GM23338 (cell line): Measurements from ENCODE around the gene VRK1.
"Not testable (repeated sequence)": the region's sequence is repeated elsewhere in the genome, so short reads cannot be mapped to it uniquely, and the experiment has no call there.

Source experiments
- EZH2 ChIP-seq: fragments of 200-600 bp; sonication (generic); IDR thresholded peaks from one replicate; pipeline ENCODE4 v1.8.0; 2017; ENCODE audit warnings: antibody characterized with exemption, mild to moderate bottlenecking, low read depth; ENCODE audit not compliant: unreplicated experiment
- EZH2phosphoT487 ChIP-seq: fragments of 200-600 bp; sonication (generic); IDR thresholded peaks from one replicate; pipeline ENCODE4 v1.8.1; 2018; ENCODE audit warnings: antibody characterized with exemption; ENCODE audit not compliant: unreplicated experiment
- POLR2AphosphoS5 ChIP-seq: IDR thresholded peaks from 2 replicates; pipeline ENCODE4 v1.6.1; 2016; ENCODE audit warnings: antibody characterized with exemption, low read depth
- TF ChIP-seq, protein P1 (sequence below): fragments of 250-450 bp; sonication (Bioruptor Pico); IDR thresholded peaks from 2 replicates; pipeline ENCODE4 v1.5.0; 2020; ENCODE audit warnings: mild to moderate bottlenecking, moderate library complexity
- TF ChIP-seq, protein P2 (sequence below), 2 experiments: fragments of 200-600 bp in 1 of 2; sonication (generic) in 1 of 2; conservative IDR thresholded peaks; 2 replicates each; pipeline versions ENCODE4 v1.5.1 to v1.6.1; 2016 to 2017; ENCODE audit warnings: antibody characterized with exemption in 2 of 2, low read depth in 2 of 2, mild to moderate bottlenecking in 2 of 2, moderate library complexity in 1 of 2

DNA sequence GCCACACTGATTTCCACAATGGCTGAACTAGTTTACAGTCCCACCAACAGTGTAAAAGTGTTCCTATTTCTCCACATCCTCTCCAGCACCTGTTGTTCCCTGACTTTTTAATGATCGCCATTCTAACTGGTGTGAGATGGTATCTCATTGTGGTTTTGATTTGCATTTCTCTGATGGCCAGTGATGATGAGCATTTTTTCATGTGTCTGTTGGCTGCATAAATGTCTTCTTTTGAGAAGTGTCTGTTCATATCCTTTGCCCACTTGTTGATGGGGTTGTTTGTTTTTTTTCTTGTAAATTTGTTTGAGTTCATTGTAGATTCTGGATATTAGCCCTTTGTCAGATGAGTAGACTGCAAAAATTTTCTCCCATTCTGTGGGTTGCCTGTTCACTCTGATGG lies 32.0 kb upstream of the VRK1 start:
- TF ChIP-seq, protein P1, sequence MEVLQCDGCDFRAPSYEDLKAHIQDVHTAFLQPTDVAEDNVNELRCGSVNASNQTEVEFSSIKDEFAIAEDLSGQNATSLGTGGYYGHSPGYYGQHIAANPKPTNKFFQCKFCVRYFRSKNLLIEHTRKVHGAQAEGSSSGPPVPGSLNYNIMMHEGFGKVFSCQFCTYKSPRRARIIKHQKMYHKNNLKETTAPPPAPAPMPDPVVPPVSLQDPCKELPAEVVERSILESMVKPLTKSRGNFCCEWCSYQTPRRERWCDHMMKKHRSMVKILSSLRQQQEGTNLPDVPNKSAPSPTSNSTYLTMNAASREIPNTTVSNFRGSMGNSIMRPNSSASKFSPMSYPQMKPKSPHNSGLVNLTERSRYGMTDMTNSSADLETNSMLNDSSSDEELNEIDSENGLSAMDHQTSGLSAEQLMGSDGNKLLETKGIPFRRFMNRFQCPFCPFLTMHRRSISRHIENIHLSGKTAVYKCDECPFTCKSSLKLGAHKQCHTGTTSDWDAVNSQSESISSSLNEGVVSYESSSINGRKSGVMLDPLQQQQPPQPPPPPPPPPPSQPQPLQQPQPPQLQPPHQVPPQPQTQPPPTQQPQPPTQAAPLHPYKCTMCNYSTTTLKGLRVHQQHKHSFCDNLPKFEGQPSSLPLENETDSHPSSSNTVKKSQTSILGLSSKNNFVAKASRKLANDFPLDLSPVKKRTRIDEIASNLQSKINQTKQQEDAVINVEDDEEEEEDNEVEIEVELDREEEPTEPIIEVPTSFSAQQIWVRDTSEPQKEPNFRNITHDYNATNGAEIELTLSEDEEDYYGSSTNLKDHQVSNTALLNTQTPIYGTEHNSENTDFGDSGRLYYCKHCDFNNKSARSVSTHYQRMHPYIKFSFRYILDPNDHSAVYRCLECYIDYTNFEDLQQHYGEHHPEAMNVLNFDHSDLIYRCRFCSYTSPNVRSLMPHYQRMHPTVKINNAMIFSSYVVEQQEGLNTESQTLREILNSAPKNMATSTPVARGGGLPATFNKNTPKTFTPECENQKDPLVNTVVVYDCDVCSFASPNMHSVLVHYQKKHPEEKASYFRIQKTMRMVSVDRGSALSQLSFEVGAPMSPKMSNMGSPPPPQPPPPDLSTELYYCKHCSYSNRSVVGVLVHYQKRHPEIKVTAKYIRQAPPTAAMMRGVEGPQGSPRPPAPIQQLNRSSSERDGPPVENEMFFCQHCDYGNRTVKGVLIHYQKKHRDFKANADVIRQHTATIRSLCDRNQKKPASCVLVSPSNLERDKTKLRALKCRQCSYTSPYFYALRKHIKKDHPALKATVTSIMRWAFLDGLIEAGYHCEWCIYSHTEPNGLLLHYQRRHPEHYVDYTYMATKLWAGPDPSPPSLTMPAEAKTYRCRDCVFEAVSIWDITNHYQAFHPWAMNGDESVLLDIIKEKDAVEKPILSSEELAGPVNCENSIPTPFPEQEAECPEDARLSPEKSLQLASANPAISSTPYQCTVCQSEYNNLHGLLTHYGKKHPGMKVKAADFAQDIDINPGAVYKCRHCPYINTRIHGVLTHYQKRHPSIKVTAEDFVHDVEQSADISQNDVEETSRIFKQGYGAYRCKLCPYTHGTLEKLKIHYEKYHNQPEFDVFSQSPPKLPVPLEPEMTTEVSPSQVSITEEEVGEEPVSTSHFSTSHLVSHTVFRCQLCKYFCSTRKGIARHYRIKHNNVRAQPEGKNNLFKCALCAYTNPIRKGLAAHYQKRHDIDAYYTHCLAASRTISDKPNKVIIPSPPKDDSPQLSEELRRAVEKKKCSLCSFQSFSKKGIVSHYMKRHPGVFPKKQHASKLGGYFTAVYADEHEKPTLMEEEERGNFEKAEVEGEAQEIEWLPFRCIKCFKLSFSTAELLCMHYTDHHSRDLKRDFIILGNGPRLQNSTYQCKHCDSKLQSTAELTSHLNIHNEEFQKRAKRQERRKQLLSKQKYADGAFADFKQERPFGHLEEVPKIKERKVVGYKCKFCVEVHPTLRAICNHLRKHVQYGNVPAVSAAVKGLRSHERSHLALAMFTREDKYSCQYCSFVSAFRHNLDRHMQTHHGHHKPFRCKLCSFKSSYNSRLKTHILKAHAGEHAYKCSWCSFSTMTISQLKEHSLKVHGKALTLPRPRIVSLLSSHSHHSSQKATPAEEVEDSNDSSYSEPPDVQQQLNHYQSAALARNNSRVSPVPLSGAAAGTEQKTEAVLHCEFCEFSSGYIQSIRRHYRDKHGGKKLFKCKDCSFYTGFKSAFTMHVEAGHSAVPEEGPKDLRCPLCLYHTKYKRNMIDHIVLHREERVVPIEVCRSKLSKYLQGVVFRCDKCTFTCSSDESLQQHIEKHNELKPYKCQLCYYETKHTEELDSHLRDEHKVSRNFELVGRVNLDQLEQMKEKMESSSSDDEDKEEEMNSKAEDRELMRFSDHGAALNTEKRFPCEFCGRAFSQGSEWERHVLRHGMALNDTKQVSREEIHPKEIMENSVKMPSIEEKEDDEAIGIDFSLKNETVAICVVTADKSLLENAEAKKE (CRISPR knock-in tag), result not testable (repeated sequence)
- TF ChIP-seq EZH2, EZH2phosphoT487, POLR2AphosphoS5: not testable (repeated sequence)
- TF ChIP-seq, protein P2, sequence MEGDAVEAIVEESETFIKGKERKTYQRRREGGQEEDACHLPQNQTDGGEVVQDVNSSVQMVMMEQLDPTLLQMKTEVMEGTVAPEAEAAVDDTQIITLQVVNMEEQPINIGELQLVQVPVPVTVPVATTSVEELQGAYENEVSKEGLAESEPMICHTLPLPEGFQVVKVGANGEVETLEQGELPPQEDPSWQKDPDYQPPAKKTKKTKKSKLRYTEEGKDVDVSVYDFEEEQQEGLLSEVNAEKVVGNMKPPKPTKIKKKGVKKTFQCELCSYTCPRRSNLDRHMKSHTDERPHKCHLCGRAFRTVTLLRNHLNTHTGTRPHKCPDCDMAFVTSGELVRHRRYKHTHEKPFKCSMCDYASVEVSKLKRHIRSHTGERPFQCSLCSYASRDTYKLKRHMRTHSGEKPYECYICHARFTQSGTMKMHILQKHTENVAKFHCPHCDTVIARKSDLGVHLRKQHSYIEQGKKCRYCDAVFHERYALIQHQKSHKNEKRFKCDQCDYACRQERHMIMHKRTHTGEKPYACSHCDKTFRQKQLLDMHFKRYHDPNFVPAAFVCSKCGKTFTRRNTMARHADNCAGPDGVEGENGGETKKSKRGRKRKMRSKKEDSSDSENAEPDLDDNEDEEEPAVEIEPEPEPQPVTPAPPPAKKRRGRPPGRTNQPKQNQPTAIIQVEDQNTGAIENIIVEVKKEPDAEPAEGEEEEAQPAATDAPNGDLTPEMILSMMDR (conservative IDR thresholded peaks at IDR 0.05; ENCODE audit: low read depth in 2 of 2), result not testable (repeated sequence)
